RKO (cell line): Measurements from ENCODE around the gene ZNF460.

Experiments
- DNase-seq: peaks from one replicate; pipeline ENCODE4 v3.0.0-alpha.2; 2016; ENCODE audit warnings: low spot score

The ZNF460 gene

GRCh38 chr19:57280165-57280961 lies at the start of gene ZNF460:
ZNF460 (plus strand) TSS chr19:57280485; CDS start chr19:57280807, 322 bp downstream.
- DNase-seq: peak; percentile 97

DNA sequence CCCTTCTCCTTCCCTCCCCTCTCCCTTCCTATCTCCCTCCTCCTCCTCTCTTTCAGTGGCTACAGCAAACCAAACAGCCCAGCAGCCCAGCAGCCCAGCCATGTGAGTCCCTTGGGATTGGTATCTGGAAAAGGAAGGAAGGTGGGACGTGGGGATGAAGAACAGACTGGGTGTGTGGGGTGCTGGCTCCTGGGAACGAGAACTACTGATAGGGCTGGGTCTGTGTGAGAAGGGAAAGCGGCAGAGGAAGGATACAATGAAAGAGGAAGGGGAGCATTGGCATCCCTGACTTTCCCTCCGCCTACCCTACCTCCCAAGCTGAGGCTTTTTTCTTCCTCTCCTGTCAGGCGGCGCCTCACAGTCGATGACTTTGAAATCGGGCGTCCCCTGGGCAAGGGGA lies 48.6 kb upstream of the ZNF460 start:
- DNase-seq: no peak

DNA sequence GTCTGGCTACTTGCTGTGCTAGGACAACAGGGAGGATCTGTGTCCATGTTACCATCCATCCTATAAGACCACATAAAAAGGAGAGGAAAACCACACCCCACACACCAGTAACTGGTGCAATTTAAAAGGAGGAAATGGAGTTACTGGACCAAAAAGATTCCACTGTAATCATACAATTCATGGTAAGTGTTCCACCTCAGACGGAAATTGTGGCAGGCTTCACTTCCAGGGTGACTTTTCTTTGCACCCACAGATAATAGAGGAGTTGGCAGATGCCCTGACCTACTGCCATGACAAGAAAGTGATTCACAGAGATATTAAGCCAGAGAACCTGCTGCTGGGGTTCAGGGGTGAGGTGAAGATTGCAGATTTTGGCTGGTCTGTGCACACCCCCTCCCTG lies 47.1 kb upstream of the ZNF460 start:
- no peak for DNase-seq

DNA sequence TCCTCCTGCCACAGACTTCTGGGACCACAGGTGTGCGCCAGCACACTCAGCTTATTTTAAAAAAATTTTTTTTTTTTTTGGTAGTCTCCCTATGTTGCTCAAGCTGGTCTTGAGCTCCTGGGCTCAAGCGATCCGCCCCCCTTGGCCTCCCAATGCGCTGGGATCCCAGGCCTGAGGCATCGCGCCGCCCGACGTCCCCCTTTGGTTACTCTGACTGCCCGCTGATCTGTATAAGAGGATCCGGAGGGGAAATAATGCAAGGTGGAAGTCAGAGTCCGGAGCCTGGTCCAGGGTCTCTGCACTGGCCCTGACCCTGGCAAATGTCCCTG lies 40.3 kb upstream of the ZNF460 start:
- no peak for DNase-seq

DNA sequence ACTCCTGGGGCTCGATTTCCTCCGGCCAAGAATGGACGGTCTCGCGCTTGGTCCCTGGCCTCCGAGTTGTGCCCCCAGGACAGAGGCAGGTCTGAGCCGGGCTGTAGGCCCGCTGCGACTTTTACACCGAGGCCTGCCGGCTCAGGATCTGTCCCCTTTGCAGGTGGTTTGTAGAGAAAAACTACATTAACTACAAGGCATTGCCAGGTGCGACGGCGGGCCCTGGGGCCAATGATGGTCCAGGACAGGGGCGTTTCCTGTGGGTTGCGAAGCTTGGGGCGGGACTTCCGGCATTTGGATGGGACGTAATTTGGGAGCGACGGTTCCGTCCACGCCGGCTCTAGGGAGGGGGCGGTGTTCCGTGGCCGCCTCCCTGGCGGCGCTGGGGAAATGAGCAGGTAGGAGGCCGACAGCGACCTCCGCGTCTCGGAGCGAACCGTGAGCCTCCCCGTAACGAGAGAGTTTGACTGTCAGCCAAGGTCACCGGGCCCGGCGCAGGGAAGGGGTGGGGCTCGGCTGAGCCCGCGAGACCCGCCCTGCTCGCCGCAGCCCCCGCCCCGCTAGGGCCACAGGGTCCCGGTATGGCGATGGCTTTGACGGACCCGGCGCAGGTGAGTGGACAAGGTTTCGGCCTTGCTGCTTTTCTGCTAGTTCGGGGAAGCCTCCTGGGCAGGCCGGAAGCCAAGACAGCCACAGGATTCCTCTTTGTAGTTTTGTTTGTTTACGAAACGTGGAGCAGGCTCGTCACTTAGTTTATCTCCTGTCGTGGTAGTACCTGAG lies 39.8 kb upstream of the ZNF460 start, which contains the start of gene ZNF805:
Gene ZNF805, plus strand, starts transcription at position 322 of the 780 bp plus-strand sequence. Its CDS starts 260 bp downstream, at position 582.
- DNase-seq: peak; percentile 89

GRCh38 chr19:57241176-57241575 lies 39.1 kb upstream of the ZNF460 start:
- DNase-seq: peak; percentile 30

GRCh38 chr19:57242821-57243220 lies 37.5 kb upstream of the ZNF460 start:
- no peak for DNase-seq

DNA sequence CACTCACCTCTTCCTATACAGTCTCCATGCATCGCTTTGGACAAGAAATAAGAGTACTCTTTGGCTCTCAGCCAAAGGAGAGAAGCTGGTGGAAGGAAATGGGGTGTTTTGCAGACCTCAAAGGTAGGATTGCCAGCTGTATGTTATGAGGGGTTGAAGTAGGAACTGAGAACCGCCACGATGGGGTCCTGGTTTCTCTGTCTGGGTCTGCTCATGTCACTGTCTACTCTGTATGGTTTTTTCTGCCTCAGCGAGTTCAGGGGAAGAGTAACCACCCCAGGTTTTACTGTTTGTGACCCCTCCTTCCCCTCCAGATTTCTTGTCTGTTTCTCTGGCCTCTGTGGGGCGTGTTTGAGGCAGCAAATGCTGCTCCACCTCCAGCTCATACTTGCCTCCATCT lies 35.8 kb upstream of the ZNF460 start:
- DNase-seq: no peak

DNA sequence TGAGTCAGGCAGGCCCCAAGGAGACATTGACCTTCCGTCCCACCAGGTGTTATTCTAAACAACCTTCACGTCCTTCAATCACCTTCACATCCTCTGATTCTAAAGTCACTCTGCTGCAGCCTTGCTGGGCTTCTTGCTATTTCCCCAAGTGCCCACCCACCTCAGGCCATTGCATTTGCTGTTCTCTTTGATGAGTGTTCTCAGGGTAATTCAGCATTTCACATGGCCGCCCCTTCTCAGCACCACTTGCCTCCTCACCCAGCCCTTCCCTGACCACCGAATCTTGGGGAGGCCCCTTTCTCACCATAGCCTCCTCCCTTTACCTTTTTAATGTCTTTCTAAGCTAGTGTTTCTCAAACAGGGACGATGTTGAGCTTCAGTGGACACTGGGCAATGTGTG lies 35.2 kb upstream of the ZNF460 start:
- no peak for DNase-seq

- no peak for DNase-seq
These were observed 34.3 kb upstream of the ZNF460 start for GRCh38 chr19:57245959-57246358.

DNA sequence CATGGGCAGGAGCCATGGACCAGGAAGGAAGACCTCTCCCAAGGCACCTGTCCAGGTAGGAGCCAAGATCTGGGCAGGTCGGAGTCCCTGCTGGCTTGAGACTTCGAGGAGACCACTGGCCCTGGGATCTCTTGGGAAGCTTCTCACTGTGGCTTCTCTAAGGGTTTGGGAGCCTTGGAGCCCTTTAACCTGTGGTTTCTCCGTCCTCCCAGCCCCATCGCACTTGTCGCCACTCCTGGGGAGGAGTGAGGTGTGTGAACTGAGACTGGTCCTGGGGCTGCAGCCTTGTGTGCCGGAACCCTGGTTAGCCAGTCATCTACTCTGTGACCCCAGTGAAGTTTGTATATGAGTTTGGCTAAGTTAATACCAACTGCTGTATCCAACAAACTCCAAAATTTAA lies 31.6 kb upstream of the ZNF460 start:
- no peak for DNase-seq

DNA sequence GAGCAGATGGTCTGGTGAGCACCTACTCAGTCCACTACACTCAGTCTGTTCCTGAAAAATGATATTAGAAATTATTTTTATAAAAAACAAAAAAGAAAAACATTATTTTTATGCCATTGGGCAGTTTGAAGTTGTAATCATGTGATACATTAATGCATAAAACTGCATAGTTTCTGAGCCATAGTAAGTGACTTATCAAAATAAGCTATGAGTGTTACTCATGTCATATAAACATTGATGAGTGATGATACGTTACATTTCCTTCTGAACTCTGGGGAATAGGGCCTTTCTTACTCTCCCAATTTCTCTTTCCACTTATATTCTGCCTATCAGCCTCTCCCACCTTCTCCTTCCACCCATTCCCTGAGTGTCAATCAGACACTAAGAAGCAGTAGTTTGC lies 31.0 kb upstream of the ZNF460 start:
- DNase-seq: peak; percentile 23

DNA sequence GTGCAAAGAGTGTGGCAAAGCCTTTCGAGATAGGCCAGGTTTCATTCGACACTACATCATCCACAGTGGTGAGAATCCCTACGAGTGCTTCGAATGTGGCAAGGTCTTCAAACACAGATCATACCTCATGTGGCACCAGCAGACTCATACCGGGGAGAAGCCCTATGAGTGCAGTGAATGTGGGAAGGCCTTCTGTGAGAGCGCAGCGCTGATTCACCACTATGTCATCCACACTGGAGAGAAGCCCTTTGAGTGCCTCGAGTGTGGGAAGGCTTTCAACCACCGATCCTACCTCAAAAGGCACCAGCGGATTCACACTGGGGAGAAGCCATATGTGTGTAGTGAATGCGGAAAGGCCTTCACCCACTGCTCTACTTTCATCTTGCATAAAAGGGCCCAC lies 26.5 kb upstream of the ZNF460 start:
- peak; percentile 61 for DNase-seq

DNA sequence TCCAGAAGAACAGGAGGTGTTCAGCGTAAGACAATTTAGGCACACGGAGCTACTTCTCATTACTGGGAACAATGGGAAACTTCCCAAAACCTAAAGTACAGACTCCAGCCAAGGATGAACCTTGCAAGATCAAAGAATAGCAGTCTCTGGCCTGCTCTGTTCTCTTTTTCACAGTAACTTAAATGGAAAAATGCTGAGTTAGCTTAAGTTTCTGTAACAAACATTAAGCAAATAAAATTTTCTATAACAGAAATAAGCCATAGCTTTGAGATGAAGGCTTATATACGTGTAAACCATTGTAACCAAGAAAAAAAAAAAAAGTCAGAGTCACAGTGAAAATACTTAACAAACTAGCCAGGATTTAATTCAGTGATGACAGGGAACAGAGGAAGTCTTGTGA lies 18.2 kb upstream of the ZNF460 start:
- no peak for DNase-seq

- DNase-seq: no peak
These were observed 17.0 kb upstream of the ZNF460 start for GRCh38 chr19:57263244-57263741.

DNA sequence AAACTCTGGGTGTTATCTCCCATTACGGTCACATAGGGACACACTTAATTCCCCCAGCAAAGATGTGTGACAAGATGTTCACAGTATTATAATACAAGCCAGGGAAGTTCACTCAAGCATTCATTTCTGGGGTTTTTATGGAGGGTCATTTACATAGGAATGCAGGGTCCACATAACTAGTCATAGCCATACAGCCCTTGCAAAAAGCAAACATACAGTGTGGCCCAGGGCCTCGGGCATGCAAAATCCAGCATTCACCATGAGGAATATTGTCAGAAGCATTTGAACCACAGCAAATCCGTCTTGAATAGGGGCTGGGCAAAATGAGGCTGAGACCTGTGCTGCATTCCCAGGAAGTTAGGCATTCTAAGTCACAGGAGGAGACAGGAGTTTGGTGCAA lies 13.0 kb upstream of the ZNF460 start:
- no peak for DNase-seq

- peak; percentile 83 for DNase-seq
These were observed 10.6 kb upstream of the ZNF460 start for GRCh38 chr19:57269515-57270250.

DNA sequence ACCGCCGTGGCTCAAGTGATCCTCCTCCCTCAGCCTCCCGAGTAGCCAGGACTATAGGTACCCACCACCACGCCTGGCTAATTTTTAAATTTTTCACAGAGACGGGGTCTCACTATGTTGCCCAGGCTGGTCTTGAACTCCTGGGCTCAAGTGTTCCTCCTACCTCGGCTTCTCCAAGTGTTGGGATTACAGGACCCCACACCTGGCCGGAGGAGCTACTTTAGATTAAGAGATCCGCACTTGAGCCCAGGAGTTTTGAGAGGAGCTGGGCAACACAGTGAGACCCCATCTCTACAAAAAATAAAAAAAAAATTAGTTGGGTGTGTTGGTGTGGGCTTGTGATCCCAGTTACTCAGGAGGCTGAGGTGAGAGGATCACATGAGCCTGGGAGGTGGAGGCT lies 9.0 kb upstream of the ZNF460 start:
- DNase-seq: no peak

- no peak for DNase-seq
These were observed 7.3 kb upstream of the ZNF460 start for GRCh38 chr19:57273014-57273413.

DNA sequence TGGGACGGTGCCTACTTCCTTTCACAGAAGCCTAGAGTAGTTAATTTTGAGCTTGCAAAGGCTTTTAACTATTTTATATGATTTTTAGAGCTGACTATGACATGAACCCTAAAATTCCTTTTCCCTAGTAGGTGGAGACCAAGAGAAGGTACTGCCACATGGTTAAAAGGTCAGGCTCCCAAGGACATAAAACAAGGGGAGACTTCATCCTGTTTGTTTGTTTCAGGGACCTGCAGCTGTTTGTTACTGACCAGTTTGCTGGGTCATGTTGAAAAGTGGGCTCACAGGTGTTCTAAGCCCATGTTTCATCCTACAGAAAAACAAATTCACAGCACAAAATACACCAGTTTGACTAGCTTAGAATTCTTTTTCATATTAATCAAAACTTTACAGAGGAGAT lies 3.9 kb upstream of the ZNF460 start:
- no peak for DNase-seq

DNA sequence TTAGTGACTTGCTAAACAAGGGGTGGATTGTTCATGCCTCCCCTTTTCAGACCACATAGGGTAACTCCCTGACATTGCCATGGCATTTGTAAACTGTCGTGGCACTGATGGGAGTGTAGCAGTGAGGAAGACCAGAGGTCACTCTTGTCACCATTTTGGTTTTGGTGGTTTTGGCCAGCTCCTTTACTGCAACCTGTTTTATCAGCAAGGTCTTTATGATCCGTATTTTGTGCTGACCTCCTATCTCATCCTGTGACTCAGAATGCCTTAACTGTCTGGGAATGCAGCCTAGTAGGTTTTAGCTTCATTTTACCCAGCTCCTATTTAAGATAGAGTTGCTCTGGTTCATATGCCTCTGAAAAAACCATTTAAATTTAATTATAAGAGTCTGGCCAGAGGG lies 1.8 kb upstream of the ZNF460 start:
- peak; percentile 31 for DNase-seq

DNA sequence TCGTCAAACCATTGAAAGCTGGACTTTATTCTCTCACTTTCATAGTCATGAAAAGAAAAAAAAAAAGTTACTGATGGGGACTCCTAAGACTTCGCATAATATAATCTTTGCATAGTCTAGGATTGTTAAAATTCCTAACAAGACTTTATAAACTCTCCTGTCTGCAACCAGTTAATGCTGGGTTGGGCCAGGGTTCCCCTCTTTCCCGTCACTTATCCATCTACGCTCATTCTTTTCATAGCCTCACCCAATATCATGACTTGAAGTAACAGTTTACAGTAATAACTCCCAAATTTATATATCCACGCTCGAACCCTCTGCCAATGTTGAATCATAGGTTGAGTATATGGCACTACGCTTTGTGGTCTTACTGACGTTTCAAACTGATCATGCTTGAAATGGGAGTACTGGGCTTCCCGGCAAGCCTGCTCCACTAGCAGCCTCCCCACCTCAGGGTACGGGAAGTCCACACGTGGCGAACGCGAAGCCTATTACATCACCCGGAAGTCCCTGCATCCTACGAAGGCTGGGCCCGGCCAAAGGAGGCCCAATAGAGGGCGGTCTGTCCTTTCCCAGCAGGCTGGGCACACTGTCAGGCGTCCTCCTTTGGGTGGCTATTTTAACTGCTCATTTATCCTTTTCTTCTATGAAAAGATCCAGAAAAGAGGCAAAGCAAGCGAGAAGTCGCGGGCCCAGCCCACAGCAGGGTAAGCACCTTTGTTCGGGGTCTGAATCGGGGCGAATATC lies 694 bp upstream of the ZNF460 start:
- peak; percentile 97 for DNase-seq
